ENCODE results near the gene RAB23. TPM values are rescaled to one million over a fixed set of nuclear protein-coding genes. Genes with fewer than 3 reads are reported as not detected.
A peak's percentile ranks its signal among the peaks of the same experiment; 100 is the strongest.

RAB23 gene
- total RNA-seq, 1 experiment from 2014 or later = 18.1 TPM

DNA sequence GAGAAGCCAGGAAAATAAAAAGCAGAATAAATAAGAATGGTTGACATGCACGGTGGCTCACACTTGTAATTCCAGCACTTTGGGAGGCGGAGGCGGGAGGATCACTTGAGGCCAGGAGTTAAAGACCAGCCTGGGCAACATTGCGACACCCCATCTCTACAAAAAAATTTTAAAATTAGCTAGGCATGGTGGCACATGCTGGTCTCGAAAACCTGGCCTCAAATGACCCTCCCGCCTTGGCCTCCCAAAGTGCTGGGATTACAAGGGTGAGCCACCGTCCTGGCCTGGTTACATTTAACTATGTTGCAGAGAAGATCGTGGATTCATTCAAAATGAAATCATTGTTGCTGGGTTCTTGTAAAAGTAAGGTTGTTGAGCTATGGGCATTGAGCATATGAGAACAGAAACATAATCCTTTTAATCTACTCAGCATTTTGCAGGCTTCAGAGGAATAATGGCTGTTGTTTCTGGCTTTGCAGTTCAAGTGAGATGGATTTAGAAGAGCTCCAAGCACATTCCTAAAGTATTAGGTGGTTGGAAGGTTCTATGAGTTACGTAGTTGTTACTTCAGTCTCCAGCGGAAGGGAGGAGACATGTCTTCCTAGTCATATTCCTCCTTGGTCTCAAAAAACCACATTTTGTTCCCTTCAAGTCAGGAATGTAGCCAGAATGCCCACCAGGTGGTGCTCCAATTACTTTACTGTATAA, 45.6 kb upstream of the RAB23 start:
- Histone ChIP-seq H3K27me3 (ENCODE audit: insufficient read depth, low read length) (no peaks in the 10 kb centered on the region), H2BK120ac (ENCODE audit: low read depth, low read length, poor library complexity, severe bottlenecking) (no peak overlapping the region), H3K79me2 (ENCODE audit: insufficient read depth, low read length) (no peaks in the 10 kb centered on the region), H3K4ac (ENCODE audit: low read depth, low read length) (no peak overlapping the region), H2AFZ (ENCODE audit: low read length) (peak overlapping the region; percentile 94), H3K4me2 (ENCODE audit: insufficient read depth, insufficient read length, low read length) (no peak overlapping the region), H3K56ac (ENCODE audit: insufficient read length, low read depth, low read length) (no peak overlapping the region), H4K8ac (replicated peaks; ENCODE audit: insufficient read length, low read depth, low read length) (no peak overlapping the region), H2BK12ac (ENCODE audit: insufficient read length, low read depth, low read length) (no peak overlapping the region), H4K5ac (ENCODE audit: insufficient read length, low read depth, low read length) (no peak overlapping the region), H3K14ac (ENCODE audit: insufficient read depth, low read length) (no peak overlapping the region), H4K20me1 (ENCODE audit: control insufficient read depth, insufficient read depth, insufficient read length) (no peaks in the 10 kb centered on the region), H2BK15ac (ENCODE audit: low read depth, low read length) (no peak overlapping the region), H3K79me1 (ENCODE audit: insufficient read depth, low read depth, low read length, poor library complexity, severe bottlenecking) (no peaks in the 10 kb centered on the region), H4K91ac (ENCODE audit: insufficient read length, low read depth, low read length) (no peak overlapping the region), H2BK5ac (ENCODE audit: insufficient read length, low read length) (no peak overlapping the region), H3K18ac (ENCODE audit: insufficient read length, low read depth, low read length) (no peak overlapping the region), H2BK20ac (ENCODE audit: low read depth, low read length, poor library complexity, severe bottlenecking) (no peak overlapping the region), H3K9me3 (ENCODE audit: control insufficient read depth, low read depth, low read length) (no peaks in the 10 kb centered on the region), H3K23me2 (ENCODE audit: insufficient read length, low read depth, low read length, poor library complexity, severe bottlenecking) (no peaks in the 10 kb centered on the region), H3K4me1 (ENCODE audit: insufficient read depth, low read length) (no peaks in the 10 kb centered on the region), H3T11ph (ENCODE audit: low read length) (no peak overlapping the region), H2AK5ac (ENCODE audit: insufficient read length, low read length) (no peak overlapping the region), H3K27ac (ENCODE audit: insufficient read length, low read depth, low read length) (no peak overlapping the region), H3K23ac (ENCODE audit: insufficient read length, low read depth, low read length) (no peak overlapping the region), H3K9ac (ENCODE audit: extremely low read depth, insufficient read length, low read length) (no peak overlapping the region)
- Mint-ChIP-seq H3K27ac (peak overlapping the region in 1 of 3 experiments; percentile 49; a peak in 2 of 7 replicates), H3K27me3 (ENCODE audit: low read depth) (peaks cover 4% of the 10 kb centered on the region), H3K4me3 (no peak overlapping the region), H3K9me3 (peaks cover 7 to 11% of the 10 kb centered on the region in 2 experiments), H3K4me1 (peaks cover 0 to 3% of the 10 kb centered on the region in 2 experiments; a peak in 2 of 4 replicates), H3K36me3 (ENCODE audit: insufficient read depth in 1 of 3, low read depth in 3 of 3) (no peaks in the 10 kb centered on the region; a peak in 1 of 7 replicates)
- no peak for DNase-seq
- TF ChIP-seq, protein P1, sequence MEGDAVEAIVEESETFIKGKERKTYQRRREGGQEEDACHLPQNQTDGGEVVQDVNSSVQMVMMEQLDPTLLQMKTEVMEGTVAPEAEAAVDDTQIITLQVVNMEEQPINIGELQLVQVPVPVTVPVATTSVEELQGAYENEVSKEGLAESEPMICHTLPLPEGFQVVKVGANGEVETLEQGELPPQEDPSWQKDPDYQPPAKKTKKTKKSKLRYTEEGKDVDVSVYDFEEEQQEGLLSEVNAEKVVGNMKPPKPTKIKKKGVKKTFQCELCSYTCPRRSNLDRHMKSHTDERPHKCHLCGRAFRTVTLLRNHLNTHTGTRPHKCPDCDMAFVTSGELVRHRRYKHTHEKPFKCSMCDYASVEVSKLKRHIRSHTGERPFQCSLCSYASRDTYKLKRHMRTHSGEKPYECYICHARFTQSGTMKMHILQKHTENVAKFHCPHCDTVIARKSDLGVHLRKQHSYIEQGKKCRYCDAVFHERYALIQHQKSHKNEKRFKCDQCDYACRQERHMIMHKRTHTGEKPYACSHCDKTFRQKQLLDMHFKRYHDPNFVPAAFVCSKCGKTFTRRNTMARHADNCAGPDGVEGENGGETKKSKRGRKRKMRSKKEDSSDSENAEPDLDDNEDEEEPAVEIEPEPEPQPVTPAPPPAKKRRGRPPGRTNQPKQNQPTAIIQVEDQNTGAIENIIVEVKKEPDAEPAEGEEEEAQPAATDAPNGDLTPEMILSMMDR (conservative IDR thresholded peaks at IDR 0.05) = peak; percentile 72; the same call in 2 of the 3 replicates
- no CpG with 5 or more reads among the region's 10 CpGs for WGBS (ENCODE audit: extremely low coverage, insufficient read length, low lambda C conversion rate)
